Pancreas (tissue), 10 donors: ENCODE results near the gene RB1. TPM values are rescaled to one million over a fixed set of nuclear protein-coding genes. Genes with fewer than 3 reads are reported as not detected.

Experiments
- ATAC-seq, 4 donors: fragments of 200-7000 bp; cut with Tn5 transposase; one replicate each; pipeline versions ENCODE4 v1.8.0 to v1.9.1; 2020; ENCODE audit warnings: mild to moderate bottlenecking in 4 of 4, moderate library complexity in 4 of 4
- DNase-seq, 6 donors: peaks; one replicate each; pipeline ENCODE4 v3.0.0-alpha.2; 2020
- FAIRE-seq: peaks from 2 replicates; lab custom pipeline; 2012; peaks lifted over from hg19 to GRCh38; lab: Jason Lieb, UNC
- H3K27ac ChIP-seq, 4 donors: fragments of 200-600 bp; sonication (generic); 1 replicate in 3 of 4; 2 replicates in 1 of 4; pipeline versions ENCODE4 v1.5.0 to v1.8.0; 2020
- H3K27me3 ChIP-seq, 4 donors: fragments of 200-600 bp; one replicate each; pipeline ENCODE4 v1.8.0; 2021
- H3K36me3 ChIP-seq, 3 donors: fragments of 200-600 bp; sonication (generic) in 1 of 3; one replicate each; pipeline versions ENCODE4 v1.5.0 to v1.8.0; 2020 to 2021
- H3K4me1 ChIP-seq, 3 donors: fragments of 200-600 bp; one replicate each; pipeline ENCODE4 v1.8.0; 2021
- H3K4me3 ChIP-seq, 4 donors: fragments of 200-600 bp; sonication (generic) in 2 of 4; one replicate each; pipeline versions ENCODE4 v1.5.0 to v1.8.0; 2020 to 2021
- H3K9me3 ChIP-seq, 4 donors: fragments of 200-600 bp; one replicate each; pipeline ENCODE4 v1.8.0; 2021
- CTCF ChIP-seq, 4 donors: fragments of 200-600 bp; sonication (generic) in 3 of 4; IDR thresholded peaks; one replicate each; pipeline versions ENCODE4 v1.5.0 to v1.8.0; 2021; ENCODE audit warnings: antibody characterized with exemption in 4 of 4
- WGBS, 2 donors: extraction: QIAGEN DNeasy Blood & Tissue Kit; methylation state at CpG; one replicate each; pipeline ENCODE4 v1.1.7; 2013; 5-methylcytosine and 5-hydroxymethylcytosine counted together
- intact Hi-C, 3 donors: fragments of 100-400 bp; cut with DNase I; formaldehyde crosslinking; loops; one replicate each; pipeline versions ENCODE4 v1.11.1 to v1.14.2; 2022
- polyA plus RNA-seq, 2 donors: library from polyadenylated mRNA; stranded (reverse); fragments of 200-250 nt; gene quantifications; one replicate each; pipeline ENCODE4 v1.2.3, GENCODE V29; 2013
- total RNA-seq, 6 donors: library from RNA; stranded (reverse); fragmentation: NEBNext Ultra II Directional in 4 of 6; extraction: Animal tissue kit (Norgen Biotek cat#: 25700) in 4 of 6; gene quantifications; one replicate each; pipeline versions ENCODE4 v1.2.1 to v1.2.4, GENCODE V29; 2021 to 2023
- donor health status: healthy with polysubstance abuse.
- donor health status: DM: no; HTN: no; CAD: no; lungs with moderate emphysema.
- donor health status: DM: no; HTN: no; CAD: no.
- donor health status: control.
- donor health status: control.
- donor health status: Bipolar disorder and iron deficiency.
- donor health status: DM: yes; HTN: yes; CAD: no.
- donor health status: DM: no; HTN: no; CAD: no.
- donor health status: DM: no; HTN: no; CAD: no.
- donor health status: DM: yes; HTN: yes; CAD: no.

RB1 gene
- total RNA-seq (10 to 100 TPM in 4 of 6 donors, 1 to 10 TPM in 2; 7.5 to 23.0 (median 12.5) TPM), polyA plus RNA-seq (1 to 10 TPM; 5.0 to 10.0 TPM)

GRCh38 chr13:48303359-48304142 lies at the start of gene RB1:
RB1 (plus strand) TSS chr13:48303751; CDS start chr13:48303913, 162 bp downstream.
- DNase-seq = peak; percentile 83 to 95 (median 90)
- H3K9me3 ChIP-seq = no peaks in the 10 kb centered on the region
- no peaks in the 10 kb centered on the region for H3K27me3 ChIP-seq
- H3K27ac ChIP-seq = peak within 1 kb of the TSS; percentile 96 to 98 (median 97)
- 0 to 1% methylated on average over 84 to 96 of the region's 96 CpGs for WGBS, 2 donors
- H3K4me1 ChIP-seq = peaks cover 0 to 20% (median 16%) of the 10 kb centered on the region in 3 donors
- peaks cover 0 to 4% (median 0%) of the 10 kb centered on the region in 3 donors for H3K36me3 ChIP-seq
- peak; percentile 95 to 97 (median 96) for ATAC-seq
- intact Hi-C loops = no loop called here
- no peak for TF ChIP-seq CTCF (IDR thresholded peaks at IDR 0.05)
- H3K4me3 ChIP-seq = peak within 1 kb of the TSS; percentile 87 to 98 (median 92)
- FAIRE-seq = no peak

GRCh38 chr13:48253849-48254248 lies 49.7 kb upstream of the RB1 start:
- H3K4me1 ChIP-seq = peaks cover 34 to 60% (median 37%) of the 10 kb centered on the region in 3 donors
- no peak for DNase-seq
- peak; percentile 51 to 80 (median 68) for ATAC-seq
- H3K9me3 ChIP-seq = no peaks in the 10 kb centered on the region
- 24% methylated on average over 2 of the region's 2 CpGs for WGBS, 2 donors
- no peak overlapping the region for H3K4me3 ChIP-seq
- no peak for FAIRE-seq
- H3K27me3 ChIP-seq = no peaks in the 10 kb centered on the region
- no peak overlapping the region for H3K27ac ChIP-seq
- H3K36me3 ChIP-seq = peaks cover 0 to 39% (median 0%) of the 10 kb centered on the region in 3 donors
- no peak for TF ChIP-seq CTCF (IDR thresholded peaks at IDR 0.05)
- intact Hi-C loops = no loop called here

GRCh38 chr13:48255090-48255489 lies 48.5 kb upstream of the RB1 start:
- DNase-seq (no peak), FAIRE-seq (no peak), ATAC-seq (no peak)
- no peak for TF ChIP-seq CTCF (IDR thresholded peaks at IDR 0.05)
- no peak overlapping the region for H3K27ac ChIP-seq
- no peaks in the 10 kb centered on the region for H3K9me3 ChIP-seq
- H3K27me3 ChIP-seq = no peaks in the 10 kb centered on the region
- intact Hi-C loops = no loop called here
- H3K36me3 ChIP-seq = peaks cover 0 to 51% (median 1%) of the 10 kb centered on the region in 3 donors
- H3K4me3 ChIP-seq = no peak overlapping the region
- 94 to 95% methylated on average over 13 of the region's 13 CpGs for WGBS, 2 donors
- H3K4me1 ChIP-seq = peaks cover 37 to 60% (median 37%) of the 10 kb centered on the region in 3 donors

GRCh38 chr13:48255954-48256353 lies 47.6 kb upstream of the RB1 start:
- intact Hi-C loops = no loop called here
- DNase-seq (no peak), FAIRE-seq (no peak), ATAC-seq (peak in 1 of 4 donors; percentile 15)
- Histone ChIP-seq H3K36me3 (peaks cover 0 to 56% (median 3%) of the 10 kb centered on the region in 3 donors), H3K4me3 (no peak overlapping the region), H3K27ac (no peak overlapping the region), H3K4me1 (peaks cover 33 to 54% (median 33%) of the 10 kb centered on the region in 3 donors), H3K9me3 (no peaks in the 10 kb centered on the region), H3K27me3 (no peaks in the 10 kb centered on the region)
- 51 to 60% methylated on average over 1 of the region's 1 CpG for WGBS, 2 donors
- TF ChIP-seq CTCF (IDR thresholded peaks at IDR 0.05) = no peak

GRCh38 chr13:48258002-48258401 lies 45.5 kb upstream of the RB1 start:
- Histone ChIP-seq H3K27ac (peak overlapping the region in 2 of 4 donors; percentile 60), H3K27me3 (no peaks in the 10 kb centered on the region), H3K36me3 (peaks cover 0 to 74% (median 3%) of the 10 kb centered on the region in 3 donors), H3K4me3 (no peak overlapping the region), H3K9me3 (no peaks in the 10 kb centered on the region), H3K4me1 (peaks cover 23 to 35% (median 28%) of the 10 kb centered on the region in 3 donors)
- DNase-seq = no peak
- FAIRE-seq = no peak
- TF ChIP-seq CTCF (IDR thresholded peaks at IDR 0.05) = no peak
- intact Hi-C loops = no loop called here
- ATAC-seq = peak; percentile 50 to 87 (median 65)
